Stimulated activated CD8-positive, alpha-beta memory T cell treated with anti-CD3 and anti-CD28 coated beads, Interleukin-12 subunit alpha, Interleukin-12 subunit beta, amount 100 ng/mL, for 24 hours (primary cell): Measurements from ENCODE around the gene C6orf89.

Experiments
- DNase-seq: peaks from one replicate; pipeline ENCODE4 v3.0.0-alpha.2; 2020; ENCODE audit errors: extremely low read depth

C6orf89 gene, protein sequence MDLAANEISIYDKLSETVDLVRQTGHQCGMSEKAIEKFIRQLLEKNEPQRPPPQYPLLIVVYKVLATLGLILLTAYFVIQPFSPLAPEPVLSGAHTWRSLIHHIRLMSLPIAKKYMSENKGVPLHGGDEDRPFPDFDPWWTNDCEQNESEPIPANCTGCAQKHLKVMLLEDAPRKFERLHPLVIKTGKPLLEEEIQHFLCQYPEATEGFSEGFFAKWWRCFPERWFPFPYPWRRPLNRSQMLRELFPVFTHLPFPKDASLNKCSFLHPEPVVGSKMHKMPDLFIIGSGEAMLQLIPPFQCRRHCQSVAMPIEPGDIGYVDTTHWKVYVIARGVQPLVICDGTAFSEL

DNA sequence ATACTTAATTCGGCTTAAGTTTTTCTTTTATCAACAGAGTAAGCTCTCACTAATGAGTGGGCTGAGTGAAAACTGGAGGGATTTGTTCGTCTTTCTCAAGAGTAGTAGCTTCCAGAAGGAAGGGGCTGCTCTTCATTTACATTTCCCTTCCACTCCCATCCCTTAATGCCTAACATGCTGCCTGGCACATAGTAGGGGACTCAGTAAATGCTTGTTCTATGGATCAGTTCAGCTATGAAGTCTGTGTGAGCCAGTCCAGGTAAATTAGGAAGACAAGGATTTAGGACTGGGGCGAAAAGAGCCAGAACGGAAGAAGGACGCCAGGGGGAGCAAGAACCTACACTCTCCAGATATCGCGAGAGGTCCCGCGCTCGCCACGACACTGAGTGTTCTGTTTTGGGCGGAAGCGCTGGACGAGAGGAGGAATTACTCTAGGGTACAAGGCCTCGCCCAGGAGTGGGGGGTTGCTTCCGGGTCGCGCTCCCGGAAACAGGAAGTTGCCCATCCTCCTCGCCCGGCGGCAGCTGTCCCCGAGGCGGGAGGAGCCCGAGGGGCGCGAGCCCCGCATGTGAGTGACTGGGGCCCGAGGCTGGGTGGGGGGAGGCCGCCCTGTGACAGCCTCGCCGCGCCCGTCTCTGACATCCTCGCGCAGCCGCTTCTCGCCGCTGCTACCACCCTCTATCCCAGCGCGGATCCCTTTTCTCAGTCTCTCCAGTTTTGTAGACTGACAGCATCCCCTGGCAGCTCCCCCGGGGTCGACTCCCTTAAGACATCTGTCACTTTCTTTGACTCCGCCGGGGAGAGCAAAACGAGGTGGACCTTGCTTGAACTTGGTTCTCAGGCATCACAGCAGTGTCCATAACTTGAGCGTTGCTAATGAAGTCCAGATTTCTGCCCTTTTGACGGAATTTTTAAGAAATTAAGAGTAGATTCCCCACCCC, at the start of gene C6orf89:
C6orf89 (plus strand) TSS at position 492 of the 941 bp plus-strand sequence. CDS start 13,493 bp downstream, outside the sequence.
- peak; percentile 89 for DNase-seq

DNA sequence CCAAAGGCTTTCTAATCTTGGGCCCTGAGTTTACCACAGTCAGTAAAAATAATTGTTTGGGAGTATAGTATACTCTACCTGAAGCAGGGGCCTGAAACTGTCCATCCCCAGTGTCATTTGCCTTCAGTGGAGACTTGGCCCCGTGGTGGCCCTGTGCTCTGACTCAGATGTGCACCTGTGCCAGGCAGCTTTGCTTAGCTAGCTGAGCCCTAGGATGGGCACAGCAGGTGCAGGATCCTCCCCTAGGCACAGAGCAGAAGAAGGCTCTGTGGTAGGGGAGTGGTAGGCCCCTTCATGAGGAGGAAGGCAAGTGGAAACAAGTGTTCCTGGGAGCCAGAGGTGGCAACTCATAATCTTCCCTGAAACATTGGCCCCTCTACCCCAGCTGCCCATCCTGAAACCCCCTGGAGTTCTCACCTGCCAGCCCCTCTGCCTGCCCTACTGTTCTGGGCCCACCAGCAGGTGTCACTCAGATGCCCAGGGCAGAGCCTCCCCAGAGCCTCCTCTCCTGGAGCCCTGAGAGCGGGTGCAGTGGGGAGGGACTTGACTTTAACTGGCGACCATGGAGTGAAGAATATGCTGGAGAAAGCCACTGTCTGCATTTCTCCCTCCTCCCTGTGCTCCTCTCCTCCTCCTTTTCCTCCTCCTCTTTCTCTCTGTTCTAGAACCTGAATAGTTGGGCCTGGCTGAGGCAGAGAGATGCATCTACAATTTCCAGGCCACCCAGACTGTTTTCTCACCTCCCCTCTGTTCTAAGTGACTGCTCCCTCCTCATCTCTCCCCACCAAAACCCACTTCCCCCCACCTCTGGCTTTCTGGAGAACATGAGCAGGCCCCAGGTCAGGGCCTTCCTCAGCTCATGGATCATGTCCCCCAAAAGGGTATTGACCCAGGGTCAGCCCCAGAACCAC, 49.4 kb upstream of the C6orf89 start:
- no peak for DNase-seq

DNA sequence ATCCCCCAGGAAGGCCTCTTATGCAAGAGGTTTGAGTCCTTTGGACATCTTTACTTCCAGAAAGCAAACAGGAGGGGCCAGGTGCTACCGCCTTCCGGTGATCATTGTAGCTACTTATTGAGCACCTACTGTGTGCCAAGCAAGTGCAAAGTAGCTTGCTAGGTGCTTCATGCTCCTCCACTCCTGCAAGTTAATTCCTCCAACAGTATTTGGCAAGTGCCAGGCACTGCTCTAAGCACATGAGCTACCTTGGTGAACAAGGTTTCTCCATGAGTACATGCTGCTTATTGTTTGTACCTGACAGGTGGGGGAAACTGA, 48.8 kb upstream of the C6orf89 start:
- DNase-seq = no peak

DNA sequence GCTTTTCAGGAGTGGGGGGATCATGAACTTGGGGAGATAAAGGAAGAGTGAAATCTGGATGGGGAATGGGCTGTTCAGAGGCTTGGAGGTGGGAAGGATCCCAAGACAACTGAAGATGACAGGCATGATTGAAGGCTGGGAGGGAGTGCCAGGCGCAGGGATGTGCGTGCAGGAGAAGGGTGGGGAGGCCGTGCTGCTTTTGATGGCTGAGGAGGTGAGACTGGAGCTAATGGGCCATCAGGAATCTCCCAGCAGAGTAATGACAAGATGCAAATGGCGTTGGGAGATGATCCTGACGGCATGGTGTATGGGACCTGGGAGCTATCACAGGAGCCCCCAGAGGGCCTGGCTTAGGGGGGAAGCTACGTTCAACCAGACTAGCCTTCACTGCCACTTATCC, 48.1 kb upstream of the C6orf89 start:
- no peak for DNase-seq

DNA sequence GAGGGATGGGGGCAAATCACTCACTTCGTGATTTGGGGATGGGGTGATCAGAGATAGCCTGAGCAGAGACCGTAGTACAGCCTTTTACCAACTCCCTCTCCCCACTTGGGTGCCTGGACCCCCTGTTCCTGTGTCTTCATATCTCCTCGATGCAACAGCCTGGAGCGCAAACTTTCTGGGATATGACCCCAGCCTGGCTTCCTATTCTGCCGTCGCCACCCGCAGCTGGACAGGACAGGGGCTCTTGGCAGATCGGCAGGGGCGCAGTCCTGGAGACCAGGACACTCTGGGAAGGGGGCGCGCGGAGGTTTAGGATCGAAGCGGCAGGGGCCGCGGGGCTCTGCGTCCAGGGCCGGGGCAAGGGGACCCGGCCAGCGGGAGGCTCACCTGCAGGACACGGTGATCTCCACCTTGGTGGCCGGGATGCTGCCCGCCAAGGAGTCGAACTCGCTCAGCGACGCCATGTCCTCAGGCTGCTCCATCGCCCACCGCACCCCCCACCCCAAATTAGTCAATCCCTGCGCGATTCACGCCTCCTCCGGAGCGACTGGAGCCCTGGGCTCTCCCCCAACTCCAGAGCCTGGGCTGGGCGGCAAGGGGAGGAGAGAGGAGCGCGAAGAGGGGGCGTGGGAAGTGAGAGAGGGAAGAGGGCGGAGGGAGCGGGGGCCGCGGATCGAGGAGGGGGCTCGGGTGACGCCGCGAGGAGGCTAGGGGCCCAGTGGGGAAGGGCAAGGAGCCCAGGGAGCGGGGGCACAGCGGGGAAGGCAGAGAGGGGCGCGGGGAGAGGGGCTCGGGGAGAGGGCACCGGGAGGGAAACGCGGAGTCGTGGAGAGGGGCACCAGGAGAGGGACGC, 46.6 kb upstream of the C6orf89 start, which contains the start of gene CPNE5:
CPNE5 (minus strand) TSS at position 549 of the 853 bp plus-strand sequence; CDS start at position 482, 67 bp downstream.
- DNase-seq = no peak

DNA sequence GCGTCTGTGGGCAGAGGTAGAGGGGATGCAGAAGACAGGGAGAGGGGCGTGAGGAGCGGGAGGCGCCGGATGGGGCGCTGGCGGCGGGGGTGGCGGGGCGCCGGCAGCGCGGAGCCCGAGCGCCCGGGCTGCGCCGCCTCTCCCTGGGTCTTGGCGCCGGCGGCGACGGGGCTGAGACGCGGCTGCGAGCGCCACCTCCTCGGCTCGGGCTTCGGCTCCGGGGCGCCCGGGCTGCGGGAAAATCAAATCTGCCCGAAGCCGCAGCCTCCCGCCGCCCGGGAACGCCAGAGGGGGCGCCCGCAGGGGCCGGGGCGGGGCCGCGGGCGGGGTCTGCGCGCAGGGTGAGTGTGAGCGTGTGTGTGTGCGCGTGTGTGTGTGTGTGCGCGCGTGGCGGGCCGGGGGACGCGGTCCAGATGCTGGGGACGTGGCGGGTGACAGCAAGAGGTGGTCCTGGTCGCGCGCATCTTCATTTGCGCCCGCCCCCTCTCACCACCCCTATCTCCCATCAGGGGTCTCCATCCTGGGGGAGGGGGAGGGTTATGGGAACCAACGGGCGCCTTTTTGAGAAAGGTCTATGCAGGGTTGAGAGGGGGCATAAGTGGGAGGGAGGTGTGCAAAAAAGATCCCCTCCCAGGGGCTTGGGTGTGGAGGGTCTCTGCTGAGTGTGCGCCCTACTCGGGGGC, 45.9 kb upstream of the C6orf89 start:
- no peak for DNase-seq

DNA sequence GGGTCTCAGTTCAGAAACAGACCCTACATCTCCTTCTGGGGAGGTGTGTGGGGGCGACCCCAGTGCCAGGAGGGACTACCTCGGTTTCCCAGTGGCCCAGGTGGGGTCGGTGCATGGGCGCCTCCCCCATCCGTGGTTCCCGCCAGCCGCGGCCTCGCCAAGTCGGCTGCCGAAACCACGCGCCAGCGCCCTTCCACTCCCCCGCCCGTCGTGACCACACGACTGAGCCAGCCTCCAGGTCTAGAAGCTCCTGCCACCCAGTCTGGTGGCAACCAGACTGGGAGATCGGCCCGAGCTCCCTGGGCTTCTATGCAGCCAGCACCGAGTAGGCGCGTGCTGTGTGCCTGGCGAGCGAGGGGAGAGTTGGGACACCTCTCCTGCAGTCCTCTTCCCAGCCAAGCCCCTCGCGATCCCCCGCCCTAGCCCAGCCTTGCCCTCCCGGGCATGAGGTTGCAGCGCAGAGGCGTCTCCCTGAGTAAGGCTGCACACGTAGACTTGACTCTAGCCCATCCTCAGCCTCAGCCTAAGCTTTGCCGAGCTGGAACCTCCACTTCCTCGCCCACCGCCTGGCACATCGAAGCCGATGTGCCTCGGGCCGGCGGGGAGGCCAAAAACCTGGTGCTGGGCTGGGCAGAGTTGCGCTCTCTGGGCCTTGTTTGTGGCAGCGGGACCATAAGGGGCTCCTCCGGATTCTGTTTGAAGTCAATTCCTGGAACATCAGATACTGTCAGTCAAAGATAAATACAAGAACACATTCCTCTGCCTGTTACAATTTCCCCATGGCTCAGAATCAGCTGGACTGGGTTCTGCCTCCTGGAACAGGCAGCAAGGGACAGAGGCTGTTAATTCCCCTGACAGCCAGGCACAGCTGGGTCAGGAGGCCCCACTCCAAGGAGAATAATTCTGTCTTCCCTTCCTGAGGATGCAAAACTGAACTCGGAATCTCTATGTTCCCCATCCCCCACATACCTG, 45.0 kb upstream of the C6orf89 start:
- no peak for DNase-seq

DNA sequence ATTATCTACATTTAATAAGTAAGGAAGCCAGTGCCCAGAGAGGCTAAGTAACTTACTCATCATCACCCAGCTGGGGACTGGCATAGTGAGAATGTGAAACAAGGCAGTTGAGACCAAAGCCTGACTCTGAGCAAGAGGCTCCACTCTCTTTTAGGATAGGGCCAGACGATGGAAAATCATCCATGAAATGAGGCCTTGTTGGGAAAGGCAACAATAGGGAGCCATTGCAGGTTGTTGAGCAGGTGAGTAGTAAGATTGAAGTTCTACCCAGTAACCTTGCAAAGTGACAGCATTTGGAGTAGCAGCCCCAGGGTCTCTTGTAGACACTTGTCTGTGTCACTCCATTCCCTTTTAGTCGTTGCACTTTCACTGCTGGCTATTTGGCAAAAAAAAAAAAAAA, 44.0 kb upstream of the C6orf89 start:
- no peak for DNase-seq

DNA sequence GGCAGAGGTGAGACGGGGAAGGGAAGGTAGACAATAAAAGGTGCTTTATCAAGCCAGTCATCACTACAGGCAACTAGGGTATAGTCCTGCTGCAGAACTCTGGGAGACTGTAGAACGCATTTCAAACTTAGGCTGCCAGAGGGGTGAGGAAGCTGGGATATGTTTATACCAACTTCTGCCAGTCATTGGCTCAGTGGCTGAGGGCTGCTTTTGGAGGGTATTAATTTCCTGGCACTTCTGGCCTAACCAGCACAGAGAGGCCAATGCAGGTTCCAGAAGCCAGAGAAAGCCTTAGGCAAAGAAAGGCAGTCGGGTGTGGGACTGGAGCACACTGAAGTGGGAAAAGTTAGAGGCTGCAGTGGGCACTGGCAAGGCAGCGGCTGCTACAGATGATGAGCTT, 42.6 kb upstream of the C6orf89 start:
- DNase-seq = no peak

DNA sequence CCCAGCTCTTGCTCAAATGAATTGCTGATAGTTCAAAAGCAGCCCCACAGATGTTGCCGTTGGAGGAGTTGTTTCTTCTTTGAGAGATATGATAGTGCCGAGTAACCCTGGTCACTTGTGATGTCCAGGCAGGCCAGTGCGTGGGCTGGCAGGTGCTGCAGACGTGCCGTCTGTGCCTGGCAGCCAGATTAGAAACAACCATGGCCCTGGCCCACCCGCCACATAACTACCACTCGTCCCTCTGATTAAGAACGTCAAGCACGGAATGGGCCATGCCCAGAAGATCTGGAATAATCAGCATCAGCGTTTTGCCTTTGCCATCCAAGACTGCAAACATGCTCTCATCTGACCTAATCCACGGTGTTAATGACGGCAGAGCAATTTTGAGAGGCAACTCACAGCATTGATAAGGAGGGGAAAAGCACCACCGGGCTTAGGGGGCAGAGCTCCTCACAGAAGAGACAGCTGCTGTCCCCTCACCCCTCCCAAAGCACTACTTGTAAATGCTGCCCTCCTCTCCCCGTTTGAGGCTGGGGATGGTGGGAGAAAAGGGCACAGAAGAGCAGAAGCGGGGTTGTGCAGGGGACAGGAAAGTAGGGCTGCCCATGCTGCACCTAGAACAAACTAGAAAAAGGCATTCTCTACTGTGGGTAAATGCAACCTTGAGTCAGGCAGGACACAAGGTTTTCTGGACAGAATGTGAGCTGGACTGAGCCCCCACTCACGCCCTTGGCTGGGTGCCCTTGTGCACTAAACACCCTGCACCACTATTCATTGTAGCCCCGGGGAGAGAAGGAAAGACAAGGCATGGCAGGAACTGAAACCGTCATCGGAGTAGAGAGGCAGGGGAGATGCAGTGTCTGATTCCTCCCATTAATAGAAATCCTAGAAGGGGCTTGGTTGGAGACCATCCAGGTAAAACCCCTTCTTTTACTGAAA, 41.3 kb upstream of the C6orf89 start:
- DNase-seq = no peak

DNA sequence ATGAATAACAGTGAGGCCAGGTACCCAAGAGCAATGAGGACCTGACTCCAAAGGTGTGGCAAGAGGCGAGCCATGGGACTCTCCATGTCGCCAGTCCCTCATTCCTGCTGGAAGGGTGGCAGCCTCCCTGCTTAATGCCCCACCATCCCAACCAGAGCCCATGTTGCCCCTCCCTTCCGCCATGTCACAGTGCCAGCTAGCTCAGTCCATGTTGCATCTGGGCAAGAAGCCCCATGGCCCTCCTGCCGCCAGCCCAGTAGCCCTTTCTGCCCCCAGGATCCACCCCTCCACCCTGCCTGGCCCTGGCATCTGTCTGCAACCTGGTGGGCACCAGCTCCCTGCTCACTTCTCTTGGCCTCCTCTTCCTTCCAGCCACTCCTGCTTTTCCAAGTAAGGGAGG, 40.5 kb upstream of the C6orf89 start:
- no peak for DNase-seq

DNA sequence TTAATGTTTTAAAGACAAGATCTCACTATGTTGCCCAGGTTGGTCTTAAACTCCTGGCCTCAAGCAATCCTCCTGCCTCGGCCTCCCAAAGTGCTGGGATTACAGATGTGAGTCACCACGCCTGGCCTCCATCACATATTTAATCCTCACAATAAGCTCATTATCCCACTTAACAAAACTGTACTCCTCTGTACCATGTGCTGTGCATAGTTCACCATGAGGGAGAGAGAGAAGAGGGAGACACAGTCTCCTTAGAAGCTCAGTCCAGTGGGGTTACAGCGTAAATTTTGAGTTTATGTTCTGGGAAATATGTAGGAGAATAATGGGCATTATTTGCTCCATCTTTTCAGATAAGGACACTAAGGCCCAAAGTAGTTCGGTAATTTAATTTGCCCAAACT, 38.6 kb upstream of the C6orf89 start:
- no peak for DNase-seq

DNA sequence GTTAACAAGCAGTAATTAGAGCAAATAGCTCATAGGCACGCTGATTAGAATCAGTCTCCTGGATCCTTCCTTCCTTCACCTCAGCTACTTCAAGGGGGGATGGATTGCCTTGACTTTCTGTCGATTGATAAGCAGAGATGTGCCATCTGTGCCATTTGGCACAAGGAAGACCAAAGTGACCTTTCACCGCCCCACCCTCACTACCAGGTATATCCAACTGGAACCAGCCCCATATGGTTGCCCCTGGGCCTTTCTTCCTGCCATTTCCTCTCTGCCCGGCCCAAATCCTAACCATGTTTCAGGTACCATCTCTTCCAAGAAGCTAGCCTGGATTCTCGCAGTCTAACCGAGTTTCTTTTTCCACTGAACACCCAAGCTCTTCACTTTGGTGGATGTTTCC, 37.8 kb upstream of the C6orf89 start:
- no peak for DNase-seq

DNA sequence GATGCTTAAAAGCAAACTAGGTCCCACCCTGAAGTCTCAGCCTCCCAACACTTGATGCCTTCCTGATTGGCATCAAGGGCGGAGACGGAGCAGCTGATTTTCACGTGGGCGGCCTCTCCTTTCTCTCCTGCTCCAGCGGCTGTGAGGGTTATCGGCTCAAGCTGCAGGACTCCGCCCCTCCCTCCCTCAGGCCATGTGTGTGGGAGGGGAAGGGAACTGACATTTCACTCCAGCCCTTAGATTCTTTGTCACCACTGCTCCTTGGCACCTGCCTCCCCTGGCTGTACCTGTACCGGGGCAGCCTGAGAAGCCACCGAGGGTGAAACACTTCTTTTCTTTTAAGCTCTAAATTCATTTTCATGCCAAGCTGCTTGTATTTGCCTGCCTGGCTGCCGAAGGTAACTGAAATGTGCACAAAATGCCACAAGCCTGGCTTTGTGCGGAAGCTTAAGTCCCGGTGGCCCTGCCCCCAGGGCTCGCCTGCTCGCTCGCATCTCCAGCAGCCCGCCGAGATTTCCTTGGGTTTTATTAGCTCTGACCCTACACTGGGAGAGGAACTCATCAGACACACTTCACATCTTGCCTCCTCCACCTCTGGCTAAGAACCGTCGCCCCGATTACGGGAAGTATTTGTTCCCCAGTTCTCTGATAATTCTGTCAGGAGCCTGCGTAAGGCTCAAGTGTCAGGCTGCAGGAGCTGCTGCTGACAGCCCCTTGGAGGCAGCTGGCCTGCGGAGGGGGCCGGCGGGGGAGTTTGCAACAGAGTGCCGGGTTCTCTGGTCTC, 36.9 kb upstream of the C6orf89 start:
- DNase-seq = no peak

DNA sequence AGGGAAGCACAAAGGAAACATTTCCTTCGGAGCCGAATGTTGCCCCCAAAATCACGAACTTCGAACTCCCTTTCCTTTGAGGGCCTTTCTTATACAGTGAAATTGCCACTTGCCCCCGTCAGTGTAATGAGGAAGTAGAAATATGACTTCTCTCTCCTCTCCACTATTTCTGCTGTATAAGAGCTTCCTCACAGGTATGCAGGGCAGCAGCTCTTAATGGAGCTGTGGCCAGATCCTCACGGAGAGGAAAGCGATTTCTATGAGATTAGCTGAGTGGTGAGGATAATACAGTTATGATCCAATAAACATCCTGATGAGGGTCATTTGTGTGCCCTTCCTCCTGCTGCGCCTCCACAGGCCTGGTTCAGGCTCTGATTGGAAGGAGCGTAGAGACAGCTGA, 35.7 kb upstream of the C6orf89 start:
- DNase-seq = no peak

DNA sequence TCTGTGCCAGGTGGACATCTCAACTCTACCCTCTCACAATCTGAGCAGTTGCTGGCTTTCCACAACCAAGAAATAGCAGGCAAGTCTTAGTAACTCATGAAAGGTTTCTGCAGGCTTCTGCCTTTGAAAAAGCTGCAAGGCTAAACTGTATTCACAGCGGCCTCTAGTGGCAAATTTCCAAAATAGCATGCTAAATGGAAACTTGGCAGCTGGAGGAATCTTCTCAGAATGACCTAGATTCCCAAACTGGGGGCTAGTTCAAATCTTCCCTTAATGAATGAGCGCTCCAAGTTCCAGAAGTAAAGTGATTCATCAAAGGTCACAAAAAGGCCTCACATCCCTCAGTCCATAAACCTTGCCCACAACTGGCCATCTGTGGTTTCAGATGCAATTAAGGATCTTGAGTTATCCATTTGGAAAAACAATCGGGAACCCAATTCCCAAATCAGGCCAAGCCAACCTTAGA, 34.6 kb upstream of the C6orf89 start:
- no peak for DNase-seq

DNA sequence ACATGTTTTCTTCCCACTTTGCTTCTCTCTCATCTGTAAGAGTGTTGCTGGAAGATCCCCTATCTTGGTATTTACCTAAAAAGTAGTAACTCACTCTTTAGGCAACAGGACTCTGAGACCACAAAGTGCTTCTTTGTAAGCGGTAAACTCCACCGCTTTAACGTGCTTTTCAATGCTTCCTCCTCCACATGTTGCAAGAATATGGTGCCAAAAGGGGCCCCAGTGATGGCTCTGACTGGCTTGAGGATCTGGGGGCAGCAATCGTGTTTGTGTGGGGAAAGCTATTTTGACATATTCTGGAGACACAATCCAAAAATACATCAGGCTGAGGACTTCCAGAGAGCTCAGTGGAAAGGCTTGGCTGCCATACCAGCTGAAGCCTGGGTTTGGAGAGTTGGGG, 34.1 kb upstream of the C6orf89 start:
- no peak for DNase-seq
